NT2/D1 (cell line): Measurements from ENCODE around the gene PLIN1.

ENCODE experiments used
- YY1 ChIP-seq: IDR thresholded peaks from 2 replicates; pipeline ENCODE4 v1.6.1; 2011; ENCODE audit not compliant: insufficient read length, insufficient read depth
- ZNF274 ChIP-seq: IDR thresholded peaks from 2 replicates; pipeline ENCODE4 v1.6.1; 2011; ENCODE audit warnings: mild to moderate bottlenecking, low read depth, low read length

DNA sequence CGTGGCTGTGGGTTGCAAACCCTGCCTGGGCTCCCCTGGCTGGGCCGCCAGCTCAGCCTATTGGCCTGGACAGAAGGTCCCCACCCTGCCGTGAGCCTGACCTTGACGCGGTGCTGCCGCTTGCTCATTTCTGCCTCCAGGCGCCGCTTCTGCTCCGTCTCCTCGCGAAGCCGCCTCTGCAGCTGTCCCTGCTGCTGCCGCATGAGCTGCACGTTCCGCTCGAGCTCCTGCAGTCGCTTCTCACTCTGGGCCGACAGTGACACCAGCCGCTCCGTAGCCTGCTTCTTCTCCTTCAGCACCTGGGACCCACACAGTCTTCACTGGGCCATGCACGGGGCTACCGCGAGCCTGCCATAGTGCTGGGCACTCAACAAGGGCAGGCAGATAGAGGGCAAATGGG lies 45.6 kb downstream of the PLIN1 start:
- no peak for TF ChIP-seq YY1
- no peak for TF ChIP-seq ZNF274
